ENCODE data around the gene FGFBP2. TPM values are rescaled to one million over a fixed set of nuclear protein-coding genes. Genes with fewer than 3 reads are reported as not detected.

Gene FGFBP2
- total RNA-seq, 2 donors from 2014 or later = 1.2 to 5.6 TPM

DNA sequence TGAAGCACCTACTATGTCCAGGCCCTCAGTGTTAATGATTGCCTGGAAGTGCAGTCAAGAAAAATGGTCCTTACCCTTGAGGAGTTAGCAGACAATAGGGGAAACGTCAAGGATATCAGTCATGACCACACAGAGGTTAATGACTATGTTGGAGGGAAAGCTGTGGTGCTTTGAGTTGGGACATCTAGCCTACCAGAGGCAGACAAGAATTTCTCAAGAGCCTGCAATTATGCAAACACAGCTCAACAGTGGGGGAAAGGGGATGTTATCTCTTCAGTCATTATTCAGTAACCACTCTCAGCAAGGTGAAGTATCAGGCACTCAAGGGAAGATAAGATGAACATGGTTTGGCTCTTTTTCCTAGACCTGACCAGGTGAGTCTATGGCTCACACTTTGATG is 17.5 kb downstream of the FGFBP2 start:
- ATAC-seq (no peak), DNase-seq (ENCODE audit: low spot score in 2 of 2) (no peak)
- Mint-ChIP-seq H3K27ac (no peak overlapping the region), H3K36me3 (no peaks in the 10 kb centered on the region), H3K9me3 (no peaks in the 10 kb centered on the region)

DNA sequence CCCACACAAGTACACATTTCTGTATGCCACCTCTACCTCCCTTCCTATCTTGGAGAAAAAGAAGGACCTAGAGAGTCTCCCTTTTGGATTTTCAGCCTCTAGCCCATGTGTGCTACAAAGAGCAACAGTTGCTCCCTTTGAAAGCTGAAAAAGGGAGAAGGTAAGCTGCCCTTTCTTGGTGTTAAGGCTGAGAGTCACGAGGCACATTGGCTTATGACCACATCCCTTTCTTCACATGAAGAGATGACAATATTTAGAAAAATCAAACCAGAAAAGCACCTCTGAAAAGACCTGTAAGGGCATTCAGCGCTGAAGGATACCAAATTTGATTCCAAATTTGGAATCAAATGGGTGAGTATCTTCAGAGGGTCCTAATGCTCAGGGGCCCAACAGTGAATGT is 18.1 kb downstream of the FGFBP2 start:
- no peaks in the 10 kb centered on the region for H3K9me3 Mint-ChIP-seq
- DNase-seq (ENCODE audit: low spot score in 2 of 2) (no peak), ATAC-seq (no peak)
- no peaks in the 10 kb centered on the region for H3K36me3 Mint-ChIP-seq
- H3K27ac Mint-ChIP-seq = no peak overlapping the region

DNA sequence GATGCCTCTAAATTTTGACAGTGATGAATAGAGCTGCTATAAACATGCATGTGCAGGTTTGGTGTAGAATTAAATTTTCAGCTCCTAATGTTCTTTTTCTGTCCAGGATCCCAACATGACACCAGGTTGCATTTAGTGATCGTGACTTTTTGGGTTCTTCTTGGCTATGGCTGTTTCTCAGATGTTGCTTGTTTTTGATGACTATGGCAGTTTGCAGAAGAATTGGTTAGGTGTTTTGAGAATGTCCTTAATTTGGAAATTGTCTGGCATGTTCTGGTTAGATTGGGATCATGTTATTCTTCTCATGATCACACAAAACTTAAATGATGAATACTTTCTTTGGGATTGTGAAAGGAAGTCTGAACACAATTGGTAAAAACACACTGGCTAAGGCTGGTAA is 20.7 kb downstream of the FGFBP2 start:
- ATAC-seq = no peak

DNA sequence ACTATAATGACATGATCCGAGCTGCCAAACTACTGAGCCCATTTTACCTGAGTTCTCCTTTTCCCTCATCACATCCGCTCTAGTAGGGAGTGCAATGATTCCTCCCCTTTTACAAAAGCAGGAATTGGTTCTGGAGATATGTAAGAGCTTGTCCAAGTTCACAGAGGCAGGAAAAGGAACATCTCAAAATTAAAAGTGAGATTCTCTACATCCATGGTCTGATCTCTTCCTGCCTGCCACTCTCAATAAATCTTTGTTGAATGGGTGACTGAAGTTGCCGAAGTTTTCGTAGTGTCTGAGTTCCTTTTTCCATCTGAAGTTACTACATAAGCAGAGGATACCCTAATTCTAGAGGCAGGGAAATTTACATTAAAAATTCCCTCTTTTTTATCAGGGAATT is 24.3 kb downstream of the FGFBP2 start, which contains the start of gene FGFBP1:
Gene FGFBP1, minus strand, starts transcription at position 101 of the 400 bp plus-strand sequence. CDS start 2,108 bp downstream, outside the sequence.
- Mint-ChIP-seq H3K27ac (no peak within 1 kb of the TSS), H3K9me3 (no peaks in the 10 kb centered on the region), H3K36me3 (no peaks in the 10 kb centered on the region)
- no peak for ATAC-seq
- no peak for DNase-seq (ENCODE audit: low spot score in 2 of 2)

More for the DNA sequence above, 20.7 kb downstream of the FGFBP2 start:
- DNase-seq (ENCODE audit: low spot score in 2 of 2) = no peak
- Mint-ChIP-seq H3K36me3 (no peaks in the 10 kb centered on the region), H3K27ac (no peak overlapping the region), H3K9me3 (no peaks in the 10 kb centered on the region)

DNA sequence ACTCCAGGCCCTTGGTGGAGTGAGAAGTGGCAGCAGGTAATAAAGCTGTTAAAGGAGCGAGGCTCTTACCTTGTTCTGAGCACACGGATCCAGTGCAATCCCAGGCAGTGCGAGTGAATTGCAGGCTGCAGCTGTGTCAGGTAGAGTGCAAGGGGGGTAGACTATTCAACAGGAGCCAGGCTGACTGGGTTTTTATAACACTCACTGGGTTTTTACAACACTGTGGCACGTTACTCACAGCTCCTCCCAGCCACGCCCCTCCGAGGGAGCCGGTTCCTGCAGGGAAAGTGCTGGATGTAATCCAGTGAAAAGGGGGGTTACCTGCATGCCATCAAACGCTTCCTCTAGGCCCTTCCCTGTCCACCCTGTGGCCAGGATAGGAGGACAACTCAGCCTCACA is 24.8 kb downstream of the FGFBP2 start:
- ATAC-seq = no peak
- no peak for DNase-seq (ENCODE audit: low spot score in 2 of 2)
- no peak overlapping the region for H3K27ac Mint-ChIP-seq
- no peaks in the 10 kb centered on the region for H3K36me3 Mint-ChIP-seq
- H3K9me3 Mint-ChIP-seq = no peaks in the 10 kb centered on the region

DNA sequence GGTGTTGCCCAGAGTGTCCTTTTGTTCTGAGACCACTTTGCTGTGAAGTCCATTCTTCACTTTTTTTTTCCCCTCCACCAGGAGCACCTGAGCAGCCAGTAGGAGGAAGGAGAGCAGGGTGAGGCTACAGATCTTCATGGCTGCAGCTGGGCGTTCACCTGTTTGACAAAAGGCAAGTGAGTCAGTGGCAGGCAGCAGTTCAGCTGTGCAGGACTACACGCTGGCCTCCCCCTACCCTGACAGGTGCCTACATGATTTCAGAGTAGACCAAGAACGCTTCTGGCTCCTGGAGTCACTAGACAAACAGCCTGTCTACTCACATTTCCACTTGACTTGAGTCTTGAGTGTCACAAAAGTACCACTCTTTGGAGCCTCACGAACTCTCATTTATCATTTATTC is 26.5 kb downstream of the FGFBP2 start:
- Mint-ChIP-seq H3K36me3 (no peaks in the 10 kb centered on the region), H3K27ac (no peak overlapping the region), H3K9me3 (no peaks in the 10 kb centered on the region)
- no peak for ATAC-seq
- no peak for DNase-seq (ENCODE audit: low spot score in 2 of 2)

DNA sequence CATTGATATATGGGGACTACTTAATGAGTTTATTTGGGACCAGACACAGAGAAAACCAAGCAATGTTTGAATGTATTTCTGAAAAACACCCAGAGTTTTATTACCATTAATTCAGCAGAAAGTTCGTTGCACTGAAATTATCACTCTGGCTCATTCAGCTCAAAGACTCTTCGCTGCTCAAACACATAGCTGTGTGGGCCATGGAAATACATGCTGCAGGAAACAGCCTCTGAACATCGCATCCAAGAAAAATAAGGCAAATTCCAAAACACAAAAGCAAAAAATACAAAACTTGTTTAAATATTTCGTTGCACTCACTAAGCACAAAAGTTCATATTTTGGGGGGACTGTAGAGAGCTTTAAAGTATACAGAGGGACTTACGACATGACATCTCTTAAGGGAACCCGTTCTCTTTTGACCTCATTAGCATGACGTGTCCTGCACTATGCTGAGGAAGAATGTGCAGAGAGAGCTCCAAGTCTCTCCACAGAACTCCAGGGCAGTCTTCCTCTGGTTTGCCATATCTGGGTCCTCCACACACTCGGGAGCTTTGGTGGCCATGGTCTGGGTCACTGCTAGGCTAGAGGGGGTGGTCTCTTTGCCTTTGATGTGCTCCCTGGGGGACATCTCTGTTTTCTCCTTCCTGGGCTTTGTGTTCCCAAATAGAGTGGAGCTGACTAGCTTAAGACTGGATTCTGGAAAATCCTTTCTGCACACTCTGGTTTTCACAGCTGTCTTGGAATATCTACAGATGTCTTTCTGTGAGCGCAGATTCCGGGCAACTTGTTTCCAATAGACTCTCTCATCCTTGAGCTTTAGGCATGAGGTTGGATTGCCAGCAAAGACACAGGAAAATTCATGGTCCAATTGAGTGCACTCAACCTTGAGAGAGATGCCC is 27.2 kb downstream of the FGFBP2 start:
- ATAC-seq (no peak), DNase-seq (ENCODE audit: low spot score in 2 of 2) (no peak)
- no peak overlapping the region for H3K27ac Mint-ChIP-seq
- H3K36me3 Mint-ChIP-seq = no peaks in the 10 kb centered on the region
- H3K9me3 Mint-ChIP-seq = no peaks in the 10 kb centered on the region

DNA sequence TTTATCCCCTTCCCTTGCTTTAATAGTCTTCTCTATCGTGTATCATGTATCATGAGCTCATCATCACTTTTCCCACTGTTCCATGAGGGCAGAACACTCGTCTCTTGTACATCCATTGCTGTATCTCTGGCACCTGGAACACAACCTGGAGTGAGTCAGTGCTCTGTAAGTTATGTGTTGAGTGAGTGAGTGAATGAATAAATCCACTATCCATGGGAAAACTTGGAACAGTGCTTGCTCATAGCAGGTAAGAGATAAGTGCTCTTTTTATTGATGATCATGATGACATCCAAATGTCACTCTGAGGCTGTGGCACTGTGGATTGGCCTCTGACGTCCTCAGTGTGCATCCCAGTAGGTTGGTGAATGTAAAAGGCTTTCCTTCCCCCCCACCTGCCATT is 28.7 kb downstream of the FGFBP2 start:
- no peak for ATAC-seq
- no peak for DNase-seq (ENCODE audit: low spot score in 2 of 2)
- no peak overlapping the region for H3K27ac Mint-ChIP-seq

DNA sequence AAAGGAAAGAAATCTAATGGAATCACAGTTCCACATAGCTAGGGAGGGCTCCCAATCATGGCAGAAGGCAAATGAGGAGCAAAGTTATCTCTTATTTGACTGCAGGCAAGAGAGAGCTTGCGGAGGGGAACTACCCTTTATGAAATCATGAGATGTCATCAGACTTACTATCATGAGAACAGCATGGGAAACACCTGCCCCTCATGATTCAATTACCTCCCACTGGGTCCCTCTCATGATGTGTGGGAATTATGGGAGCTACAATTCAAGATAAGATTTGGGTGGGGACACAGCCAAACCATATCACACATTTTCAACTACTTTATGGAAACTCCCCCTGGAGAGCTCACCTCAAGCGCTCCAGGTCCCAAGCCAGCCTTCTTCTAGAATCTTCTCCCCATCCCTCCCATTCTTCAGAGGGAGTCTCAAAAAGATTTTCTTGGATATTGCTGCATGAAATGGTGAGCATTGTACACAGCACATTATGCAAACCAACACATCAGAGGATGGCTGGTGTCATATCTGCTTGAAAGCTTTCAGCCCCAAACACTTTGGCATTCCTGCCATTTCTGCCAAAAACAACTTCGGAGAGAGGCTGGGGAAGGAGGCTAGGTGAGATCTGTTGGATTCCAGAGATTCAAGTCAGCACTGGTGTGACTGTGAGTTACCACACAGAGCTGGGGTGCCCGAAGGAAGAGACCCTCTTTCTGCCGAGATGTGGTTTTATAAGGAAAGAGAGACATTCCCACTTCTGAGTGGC is 31.3 kb downstream of the FGFBP2 start:
- ATAC-seq (no peak), DNase-seq (ENCODE audit: low spot score in 2 of 2) (no peak)
- no peak overlapping the region for H3K27ac Mint-ChIP-seq

More for the DNA sequence above, 28.7 kb downstream of the FGFBP2 start:
- H3K36me3 Mint-ChIP-seq = no peaks in the 10 kb centered on the region
- no peaks in the 10 kb centered on the region for H3K9me3 Mint-ChIP-seq

DNA sequence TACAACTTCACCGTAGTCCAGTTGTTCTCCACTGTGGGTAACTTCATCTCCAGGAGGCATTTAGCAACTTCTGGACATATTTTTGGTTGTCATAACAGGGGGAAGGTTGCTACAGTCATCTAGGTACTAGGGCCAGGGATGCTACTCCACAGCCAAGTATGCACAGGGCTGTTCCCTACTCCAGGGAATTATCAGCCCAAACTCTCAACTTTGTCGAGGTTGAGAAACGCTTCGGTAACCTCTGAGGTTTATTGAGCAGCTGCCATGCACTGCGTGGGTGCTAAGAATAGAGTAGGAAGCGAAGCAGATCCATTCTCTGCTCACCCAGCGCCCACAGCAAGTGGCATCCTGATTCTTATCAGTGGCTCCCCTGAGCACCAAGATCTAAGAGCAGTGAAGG is 32.7 kb downstream of the FGFBP2 start:
- no peaks in the 10 kb centered on the region for H3K36me3 Mint-ChIP-seq
- DNase-seq (ENCODE audit: low spot score in 2 of 2) (no peak), ATAC-seq (peak in 1 of 2 donors; percentile 32)
- H3K9me3 Mint-ChIP-seq = no peaks in the 10 kb centered on the region
- H3K27ac Mint-ChIP-seq = peak overlapping the region in 1 of 2 donors; percentile 18

More for the DNA sequence above, 31.3 kb downstream of the FGFBP2 start:
- Mint-ChIP-seq H3K9me3 (no peaks in the 10 kb centered on the region), H3K36me3 (no peaks in the 10 kb centered on the region)

DNA sequence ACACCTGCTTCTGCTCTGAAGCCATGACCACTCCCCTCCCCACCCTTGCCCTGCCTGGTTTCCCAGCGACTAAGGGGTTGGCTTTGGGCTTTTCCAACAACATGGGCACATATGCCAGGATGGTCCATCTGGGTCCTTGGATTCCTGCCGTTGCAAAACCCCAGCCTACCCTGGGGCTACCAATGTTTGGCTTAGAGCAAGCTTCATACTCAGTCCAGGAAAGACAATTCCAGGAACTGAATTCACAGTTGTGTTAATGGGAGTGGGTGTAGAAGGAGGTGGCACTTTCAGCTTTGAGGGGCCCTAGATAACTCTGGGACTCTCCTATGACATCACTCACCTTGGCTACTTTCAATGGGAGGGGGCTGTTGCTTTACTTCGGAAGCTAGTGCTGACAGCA is 33.4 kb downstream of the FGFBP2 start:
- Mint-ChIP-seq H3K36me3 (no peaks in the 10 kb centered on the region), H3K9me3 (no peaks in the 10 kb centered on the region), H3K27ac (no peak overlapping the region)
- ATAC-seq = peak in 1 of 2 donors; percentile 46
- DNase-seq (ENCODE audit: low spot score in 2 of 2) = no peak

DNA sequence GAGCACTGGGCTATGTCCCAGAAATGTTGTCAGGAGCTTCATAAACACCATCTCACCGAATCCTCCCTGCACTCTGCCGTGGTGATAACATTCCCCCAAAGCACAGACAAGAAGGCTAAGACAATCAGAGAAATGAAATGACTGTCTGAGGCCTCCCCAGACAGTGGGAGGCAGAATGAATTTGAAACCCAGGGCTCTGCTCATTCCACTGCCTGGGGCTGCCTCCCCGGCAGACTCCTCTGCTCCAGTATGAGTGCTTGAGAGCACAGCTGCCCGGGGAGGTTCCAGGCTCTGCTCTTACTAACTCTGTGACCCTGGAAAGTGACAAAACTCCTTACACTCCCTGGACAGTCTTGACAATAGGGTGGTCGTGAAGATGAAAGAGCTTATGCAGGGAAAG is 34.1 kb downstream of the FGFBP2 start:
- Mint-ChIP-seq H3K27ac (no peak overlapping the region), H3K9me3 (no peaks in the 10 kb centered on the region), H3K36me3 (no peaks in the 10 kb centered on the region)
- ATAC-seq (peak in 1 of 2 donors; percentile 32), DNase-seq (ENCODE audit: low spot score in 2 of 2) (no peak)

DNA sequence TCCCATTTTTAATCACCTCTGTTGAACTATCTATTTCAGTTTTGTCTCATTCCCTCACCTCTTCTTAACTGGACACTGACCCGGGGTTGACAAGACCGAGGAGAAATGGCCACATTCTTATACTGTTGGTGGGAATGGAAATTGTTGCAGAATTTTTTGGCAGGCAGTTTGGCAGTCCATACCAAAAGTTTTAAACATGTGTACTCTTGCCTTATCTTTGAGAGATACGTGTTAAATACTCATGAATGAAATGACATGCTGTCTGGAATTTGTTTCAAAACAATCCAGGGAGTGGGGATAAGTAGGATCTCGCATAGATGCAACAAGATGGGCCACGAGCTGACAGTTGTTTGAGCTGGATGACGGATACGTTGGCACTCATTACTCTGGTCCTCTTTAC is 36.5 kb downstream of the FGFBP2 start:
- H3K36me3 Mint-ChIP-seq = no peaks in the 10 kb centered on the region
- no peak for DNase-seq (ENCODE audit: low spot score in 2 of 2)
- no peak for ATAC-seq
- H3K27ac Mint-ChIP-seq = no peak overlapping the region
- no peaks in the 10 kb centered on the region for H3K9me3 Mint-ChIP-seq

DNA sequence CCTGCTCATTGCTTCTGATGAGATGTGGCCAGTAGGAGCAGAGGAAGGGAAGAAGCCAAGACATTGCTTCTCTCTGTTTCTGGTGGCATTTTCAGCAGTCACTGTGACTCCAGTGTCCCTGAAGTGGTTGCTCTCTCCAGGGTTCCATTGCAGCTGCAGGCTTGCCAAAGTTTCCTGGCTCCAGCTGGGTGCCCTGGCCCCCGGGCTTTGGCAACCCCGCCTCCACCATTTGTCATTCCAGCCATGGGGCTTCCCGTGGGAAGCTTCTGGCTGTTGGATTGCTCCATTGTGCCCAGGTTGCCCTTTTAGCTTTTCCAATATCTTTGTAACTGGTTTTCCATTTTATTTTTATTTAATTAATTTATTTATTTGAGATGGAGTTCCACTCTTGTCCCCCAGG is 37.1 kb downstream of the FGFBP2 start:
- DNase-seq (ENCODE audit: low spot score in 2 of 2) = no peak
- H3K9me3 Mint-ChIP-seq = no peaks in the 10 kb centered on the region
- no peak for ATAC-seq
- no peaks in the 10 kb centered on the region for H3K36me3 Mint-ChIP-seq
- H3K27ac Mint-ChIP-seq = no peak overlapping the region

DNA sequence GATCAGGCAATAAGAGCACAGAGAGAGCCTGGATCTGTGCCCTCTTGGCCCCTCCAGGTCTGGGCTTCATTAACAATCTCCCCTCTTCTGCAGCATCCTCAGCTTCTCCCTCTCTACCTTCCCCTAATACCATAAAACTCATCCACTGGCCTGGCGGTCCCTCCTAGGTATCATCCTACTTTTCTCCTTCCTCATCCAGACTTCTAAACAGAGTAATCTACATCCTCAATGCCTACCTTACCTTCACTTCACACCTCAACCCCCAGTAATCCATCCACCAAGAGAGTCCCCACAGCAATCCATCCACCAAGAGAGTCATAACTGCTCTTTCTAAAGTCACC is 41.4 kb downstream of the FGFBP2 start:
- ATAC-seq (no peak), DNase-seq (ENCODE audit: low spot score in 2 of 2) (no peak)
- Mint-ChIP-seq H3K9me3 (no peaks in the 10 kb centered on the region), H3K27ac (no peak overlapping the region), H3K36me3 (no peaks in the 10 kb centered on the region)

DNA sequence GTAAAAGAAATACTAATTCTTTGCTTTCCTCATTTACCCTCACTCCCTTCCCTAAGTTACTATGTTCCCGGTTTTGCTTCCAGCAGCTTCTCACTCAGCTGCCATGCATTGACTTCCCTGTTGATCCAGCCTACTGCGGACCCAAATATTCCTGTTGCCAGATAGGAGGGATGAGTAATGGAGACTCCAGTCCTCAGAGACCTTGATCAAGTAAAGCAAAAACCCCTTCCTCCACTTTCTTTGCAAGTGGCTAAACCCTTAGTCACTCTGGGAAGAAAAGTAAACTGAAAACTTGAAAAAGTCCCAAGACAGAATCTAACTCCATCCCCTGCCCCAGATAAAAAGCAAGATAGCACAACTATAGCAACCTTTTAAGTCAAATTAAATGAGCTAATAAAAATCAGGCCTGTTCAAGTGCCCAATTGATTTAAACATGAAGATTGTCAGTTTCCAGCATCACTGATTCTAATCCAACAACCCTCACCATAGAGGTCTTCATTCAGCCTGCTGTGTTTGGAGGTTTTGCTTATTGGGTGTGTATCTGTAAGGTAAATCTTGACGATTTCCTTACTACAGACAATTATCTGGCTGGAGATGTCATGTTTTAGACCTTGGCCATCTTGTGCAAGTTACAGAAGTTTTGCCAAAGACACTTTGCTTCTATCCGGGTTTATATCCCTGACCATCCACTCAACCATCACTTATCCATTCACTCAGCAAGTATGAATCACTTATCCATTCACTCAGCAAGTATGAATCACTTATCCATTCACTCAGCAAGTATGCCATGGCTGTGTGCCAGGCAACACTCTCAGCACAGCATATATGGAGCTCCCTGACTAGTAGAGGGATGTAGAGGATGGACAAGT is 42.0 kb downstream of the FGFBP2 start:
- Mint-ChIP-seq H3K27ac (no peak overlapping the region), H3K9me3 (peaks cover 1% of the 10 kb centered on the region in 2 donors), H3K36me3 (no peaks in the 10 kb centered on the region)
- no peak for DNase-seq (ENCODE audit: low spot score in 2 of 2)
- ATAC-seq = peak; percentile 40 to 46
